ENCODE results near the gene MYO10.

- TF ChIP-seq CTCF (IDR thresholded peaks at IDR 0.05) (no peak), POLR2A (IDR thresholded peaks at IDR 0.05) (no peak)
These were observed 79.6 kb downstream of the MYO10 start for GRCh38 chr5:16856531-16856930.
